HCT116 (cell line): ENCODE measurements around the gene SKIC3.

Experiments
- EZH2 ChIP-seq: fragments of 200-600 bp; sonication (generic); IDR thresholded peaks from 2 replicates; pipeline ENCODE4 v1.6.1; 2017; ENCODE audit warnings: antibody characterized with exemption, mixed run types
- EZH2phosphoT487 ChIP-seq: fragments of 200-600 bp; IDR thresholded peaks from 2 replicates; pipeline ENCODE4 v1.6.1; 2018; ENCODE audit warnings: antibody characterized with exemption, borderline replicate concordance
- FOSL1 ChIP-seq: IDR thresholded peaks from 2 replicates; pipeline ENCODE4 v1.6.1; 2012; ENCODE audit warnings: low read depth
- JUND ChIP-seq: IDR thresholded peaks from 2 replicates; pipeline ENCODE4 v1.6.1; 2012
- MAX ChIP-seq: IDR thresholded peaks from 2 replicates; pipeline ENCODE4 v1.6.1; 2012
- POLR2A ChIP-seq: IDR thresholded peaks from 2 replicates; pipeline ENCODE4 v1.7.0; 2011; ENCODE audit warnings: borderline replicate concordance; ENCODE audit not compliant: insufficient read depth, insufficient read length; ENCODE audit errors: extremely low read depth
- RAD21 ChIP-seq: IDR thresholded peaks from 2 replicates; pipeline ENCODE4 v1.6.1; 2012; ENCODE audit warnings: low read depth, mild to moderate bottlenecking
- REST ChIP-seq: IDR thresholded peaks from 2 replicates; pipeline ENCODE4 v1.6.1; 2012; ENCODE audit warnings: low read depth
- SIN3A ChIP-seq: IDR thresholded peaks from 2 replicates; pipeline ENCODE4 v1.6.1; 2012; ENCODE audit warnings: low read depth
- SRF ChIP-seq: IDR thresholded peaks from 2 replicates; pipeline ENCODE4 v1.6.1; 2012; ENCODE audit warnings: low read depth
- TCF7L2 ChIP-seq: IDR thresholded peaks from 2 replicates; pipeline ENCODE4 v1.7.0; 2011; ENCODE audit warnings: borderline replicate concordance, inconsistent platforms; ENCODE audit not compliant: insufficient read depth, insufficient read length; ENCODE audit errors: extremely low read depth
- ZNF274 ChIP-seq: fragments of 200-500 bp; sonication (Bioruptor generic); IDR thresholded peaks from 2 replicates; pipeline ENCODE4 v1.6.1; 2014; ENCODE audit warnings: mild to moderate bottlenecking, low read depth, low read length, inconsistent platforms
- TF ChIP-seq, protein P1 (sequence below), 3 experiments: fragments of 200-600 bp in 1 of 3; sonication (generic) in 1 of 3; IDR thresholded peaks in 2 of 3; conservative IDR thresholded peaks in 1 of 3; 2 replicates each; pipeline ENCODE4 v1.5.1; 2012 to 2017; ENCODE audit warnings: low read depth in 2 of 3, low read length in 2 of 3, antibody characterized with exemption in 1 of 3, borderline replicate concordance in 1 of 3, control low read depth in 1 of 3, mild to moderate bottlenecking in 1 of 3, mixed read lengths in 1 of 3, mixed run types in 1 of 3, moderate library complexity in 1 of 3; ENCODE audit not compliant: insufficient read depth in 1 of 3

DNA sequence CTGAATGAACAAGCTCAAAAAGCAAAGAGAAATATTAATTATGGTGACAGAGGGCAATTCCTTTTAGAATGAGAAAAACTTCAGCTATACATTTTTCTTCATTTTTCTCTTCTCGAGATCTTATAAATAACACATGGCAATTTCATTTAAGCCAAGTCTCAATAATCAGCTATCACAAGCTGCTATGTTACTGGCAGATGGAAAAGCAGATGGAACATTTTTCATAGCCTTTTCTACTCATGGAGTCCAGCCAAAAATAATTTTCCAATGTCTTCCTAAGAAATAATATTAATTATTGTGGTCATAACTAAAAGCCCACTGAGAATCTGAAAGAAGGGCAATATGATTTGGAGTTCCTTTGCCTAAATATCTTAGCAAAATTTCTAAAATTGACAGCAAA lies 35.6 kb downstream of the SKIC3 start:
- TF ChIP-seq SIN3A (no peak), SRF (no peak), EZH2 (no peak), POLR2A (no peak), MAX (no peak), FOSL1 (no peak), EZH2phosphoT487 (no peak), JUND (no peak), RAD21 (no peak), REST (no peak), TCF7L2 (no peak), ZNF274 (no peak)
- TF ChIP-seq, protein P1, sequence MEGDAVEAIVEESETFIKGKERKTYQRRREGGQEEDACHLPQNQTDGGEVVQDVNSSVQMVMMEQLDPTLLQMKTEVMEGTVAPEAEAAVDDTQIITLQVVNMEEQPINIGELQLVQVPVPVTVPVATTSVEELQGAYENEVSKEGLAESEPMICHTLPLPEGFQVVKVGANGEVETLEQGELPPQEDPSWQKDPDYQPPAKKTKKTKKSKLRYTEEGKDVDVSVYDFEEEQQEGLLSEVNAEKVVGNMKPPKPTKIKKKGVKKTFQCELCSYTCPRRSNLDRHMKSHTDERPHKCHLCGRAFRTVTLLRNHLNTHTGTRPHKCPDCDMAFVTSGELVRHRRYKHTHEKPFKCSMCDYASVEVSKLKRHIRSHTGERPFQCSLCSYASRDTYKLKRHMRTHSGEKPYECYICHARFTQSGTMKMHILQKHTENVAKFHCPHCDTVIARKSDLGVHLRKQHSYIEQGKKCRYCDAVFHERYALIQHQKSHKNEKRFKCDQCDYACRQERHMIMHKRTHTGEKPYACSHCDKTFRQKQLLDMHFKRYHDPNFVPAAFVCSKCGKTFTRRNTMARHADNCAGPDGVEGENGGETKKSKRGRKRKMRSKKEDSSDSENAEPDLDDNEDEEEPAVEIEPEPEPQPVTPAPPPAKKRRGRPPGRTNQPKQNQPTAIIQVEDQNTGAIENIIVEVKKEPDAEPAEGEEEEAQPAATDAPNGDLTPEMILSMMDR (IDR thresholded peaks at IDR 0.05 in 2 of 3, conservative IDR thresholded peaks at IDR 0.05 in 1 of 3; ENCODE audit: borderline replicate concordance in 1 of 3, insufficient read depth in 1 of 3, low read depth in 2 of 3, low read length in 2 of 3), result no peak
